Activated T-cell treated with anti-CD3 and anti-CD28 coated beads, Interleukin-2, amount 50 U/mL, for 72 hours (primary cell): ENCODE measurements around the gene HNRNPA3. TPM values are rescaled to one million over a fixed set of nuclear protein-coding genes. Genes with fewer than 3 reads are reported as not detected.

Experiments
- ATAC-seq, 2 donors: fragments of 150-1000 bp; cut with Tn5 transposase; replicated peaks in 1 of 2; 2 replicates each; pipeline ENCODE4 v1.10.0; 2021; ENCODE audit warnings: moderate library complexity in 2 of 2, mild to moderate bottlenecking in 1 of 2
- DNase-seq, 2 donors: peaks; one replicate each; pipeline ENCODE4 v3.0.0; 2021 to 2022; ENCODE audit warnings: mixed read lengths in 1 of 2
- H3K27ac Mint-ChIP-seq: one replicate; pipeline ENCODE4 v1.8.0; 2022; ENCODE audit warnings: mild to moderate bottlenecking, moderate library complexity, mixed read lengths
- H3K27me3 Mint-ChIP-seq: one replicate; pipeline ENCODE4 v1.8.0; 2022; ENCODE audit warnings: low read depth, mixed read lengths
- H3K36me3 Mint-ChIP-seq, 2 donors: one replicate each; pipeline ENCODE4 v1.8.0; 2022; ENCODE audit warnings: mixed read lengths in 2 of 2, mild to moderate bottlenecking in 1 of 2; ENCODE audit not compliant: insufficient read depth in 2 of 2
- H3K4me1 Mint-ChIP-seq: one replicate; pipeline ENCODE4 v1.8.0; 2022; ENCODE audit warnings: low read depth, mixed read lengths
- H3K4me3 Mint-ChIP-seq, 2 donors: one replicate each; pipeline ENCODE4 v1.8.0; 2022; ENCODE audit warnings: mild to moderate bottlenecking in 2 of 2, mixed read lengths in 2 of 2, moderate library complexity in 2 of 2
- H3K9me3 Mint-ChIP-seq, 2 donors: one replicate each; pipeline ENCODE4 v1.8.0; 2022; ENCODE audit warnings: mixed read lengths in 2 of 2
- total RNA-seq, 2 donors: library from RNA; stranded (reverse); gene quantifications; one replicate each; pipeline ENCODE4 v1.2.3, GENCODE V29; 2022

HNRNPA3 gene
- total RNA-seq, 2 donors from 2014 or later: 140 to 148 TPM

- Mint-ChIP-seq H3K4me1 (peaks cover 42% of the 10 kb centered on the region), H3K4me3 (no peak overlapping the region), H3K27ac (peak overlapping the region; percentile 61), H3K9me3 (no peaks in the 10 kb centered on the region), H3K36me3 (peaks cover 14 to 29% of the 10 kb centered on the region in 2 donors), H3K27me3 (no peaks in the 10 kb centered on the region)
- no peak for DNase-seq
- peak; percentile 36 to 42 for ATAC-seq
Observed at GRCh38 chr2:177229442-177230242, 17.0 kb downstream of the HNRNPA3 start.

DNA sequence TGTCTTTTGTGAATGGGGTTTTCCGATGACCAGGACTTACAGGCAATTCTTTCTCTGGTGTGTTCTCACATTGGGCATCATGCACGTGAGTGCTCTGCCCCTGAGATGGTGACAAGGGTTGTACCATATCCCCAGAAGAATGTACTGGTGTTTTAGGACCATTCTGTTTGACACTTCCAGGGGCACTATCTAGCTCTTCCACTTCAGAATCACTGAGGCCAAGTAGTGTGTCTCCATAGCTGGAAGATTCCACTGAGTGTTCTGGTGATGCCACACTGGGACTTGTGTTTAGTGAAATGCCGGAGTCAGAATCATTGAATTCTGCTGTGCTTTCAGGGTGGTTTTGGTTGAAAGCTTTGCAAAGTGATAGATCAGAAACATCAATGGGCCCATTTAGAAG lies 18.7 kb downstream of the HNRNPA3 start:
- no peak for DNase-seq
- Mint-ChIP-seq H3K27ac (peak overlapping the region; percentile 90), H3K4me3 (peak overlapping the region in 1 of 2 donors; percentile 20), H3K27me3 (no peaks in the 10 kb centered on the region), H3K9me3 (no peaks in the 10 kb centered on the region), H3K36me3 (peaks cover 19 to 40% of the 10 kb centered on the region in 2 donors), H3K4me1 (peaks cover 54% of the 10 kb centered on the region)
- ATAC-seq: peak in 1 of 2 donors; percentile 10

DNA sequence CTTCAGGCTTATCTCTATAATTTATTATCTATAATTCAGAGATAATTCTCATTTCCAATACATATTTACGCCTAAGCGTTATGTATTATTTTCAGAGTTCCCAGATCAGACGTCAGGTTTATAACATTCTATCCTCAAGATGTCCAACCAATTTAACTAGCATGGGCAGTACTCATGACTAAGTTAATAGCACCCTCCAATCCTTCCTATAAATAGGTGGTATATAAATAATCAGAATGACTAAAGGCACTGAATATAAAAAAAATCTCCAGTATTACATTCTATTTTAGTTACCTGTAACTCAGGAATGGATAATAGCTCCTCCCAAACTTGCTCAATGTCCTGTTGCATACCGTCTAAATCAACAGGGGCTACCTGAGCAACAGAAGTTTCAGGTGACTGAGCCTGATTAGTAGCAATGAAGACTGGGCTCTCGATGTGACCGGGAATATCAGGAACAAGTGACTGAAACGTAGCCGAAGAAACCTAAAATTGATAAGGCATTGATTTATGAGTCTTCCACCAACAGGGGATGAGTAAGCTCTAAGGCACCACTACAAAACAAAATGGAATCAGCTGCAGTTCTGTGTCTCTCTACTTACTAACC lies 19.6 kb downstream of the HNRNPA3 start:
- no peaks in the 10 kb centered on the region for H3K27me3 Mint-ChIP-seq
- peak overlapping the region; percentile 56 for H3K27ac Mint-ChIP-seq
- DNase-seq (no peak), ATAC-seq (no peak)
- no peaks in the 10 kb centered on the region for H3K9me3 Mint-ChIP-seq
- H3K36me3 Mint-ChIP-seq: peaks cover 19 to 40% of the 10 kb centered on the region in 2 donors
- no peak overlapping the region for H3K4me3 Mint-ChIP-seq
- peaks cover 54% of the 10 kb centered on the region for H3K4me1 Mint-ChIP-seq

DNA sequence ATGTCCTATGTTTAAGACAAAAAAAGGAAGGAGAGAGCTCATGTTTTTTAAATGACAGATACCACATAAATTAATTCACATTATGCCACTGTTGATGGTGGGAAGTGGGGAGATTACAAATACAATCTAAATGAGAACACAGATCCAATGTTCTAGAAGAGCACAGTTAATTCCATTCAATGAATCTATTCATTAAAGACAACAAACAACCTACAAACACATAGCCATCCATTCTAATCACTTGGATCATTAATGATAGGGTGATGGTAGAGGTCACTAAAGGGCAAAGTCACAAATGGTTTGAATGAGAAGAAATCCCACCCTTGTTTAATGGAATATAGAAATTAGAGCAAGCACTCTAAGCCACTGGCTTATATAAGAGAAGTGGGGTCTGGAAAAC lies 21.7 kb downstream of the HNRNPA3 start:
- H3K9me3 Mint-ChIP-seq: no peaks in the 10 kb centered on the region
- H3K4me1 Mint-ChIP-seq: peaks cover 64% of the 10 kb centered on the region
- peak overlapping the region; percentile 10 for H3K27ac Mint-ChIP-seq
- H3K27me3 Mint-ChIP-seq: no peaks in the 10 kb centered on the region
- no peak overlapping the region for H3K4me3 Mint-ChIP-seq
- ATAC-seq: no peak
- H3K36me3 Mint-ChIP-seq: peaks cover 19 to 42% of the 10 kb centered on the region in 2 donors
- DNase-seq: no peak

DNA sequence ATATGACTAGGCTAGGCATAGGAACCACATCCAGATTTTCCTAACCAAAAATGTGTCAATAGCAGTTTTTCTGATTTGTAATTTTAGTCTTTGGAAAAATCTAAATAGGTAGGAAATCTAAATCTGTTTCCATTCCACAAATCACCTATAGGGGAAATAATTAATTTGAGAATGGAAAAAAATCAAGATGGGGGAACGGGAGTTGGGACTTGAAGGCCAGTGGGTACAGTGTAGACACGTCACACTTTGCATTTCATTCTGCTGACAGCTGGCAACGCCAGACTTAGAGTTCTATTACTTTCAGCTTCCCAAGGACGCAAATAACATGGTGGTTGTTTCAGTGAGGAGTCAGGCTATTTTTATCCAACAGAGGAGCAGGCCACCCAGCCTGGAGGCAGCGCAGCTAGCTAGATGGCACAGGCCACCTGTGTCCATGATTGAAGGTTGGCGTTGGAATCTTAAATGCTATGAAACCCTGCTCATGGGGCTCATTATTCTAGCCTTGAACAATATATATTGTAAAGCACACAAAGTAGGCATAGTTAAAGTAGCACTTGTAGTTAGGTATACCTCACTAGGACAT lies 23.4 kb downstream of the HNRNPA3 start:
- ATAC-seq (no peak), DNase-seq (no peak)
- Mint-ChIP-seq H3K27me3 (no peaks in the 10 kb centered on the region), H3K27ac (no peak overlapping the region), H3K9me3 (no peaks in the 10 kb centered on the region), H3K4me1 (peaks cover 67% of the 10 kb centered on the region), H3K4me3 (no peak overlapping the region), H3K36me3 (peaks cover 17 to 33% of the 10 kb centered on the region in 2 donors)

DNA sequence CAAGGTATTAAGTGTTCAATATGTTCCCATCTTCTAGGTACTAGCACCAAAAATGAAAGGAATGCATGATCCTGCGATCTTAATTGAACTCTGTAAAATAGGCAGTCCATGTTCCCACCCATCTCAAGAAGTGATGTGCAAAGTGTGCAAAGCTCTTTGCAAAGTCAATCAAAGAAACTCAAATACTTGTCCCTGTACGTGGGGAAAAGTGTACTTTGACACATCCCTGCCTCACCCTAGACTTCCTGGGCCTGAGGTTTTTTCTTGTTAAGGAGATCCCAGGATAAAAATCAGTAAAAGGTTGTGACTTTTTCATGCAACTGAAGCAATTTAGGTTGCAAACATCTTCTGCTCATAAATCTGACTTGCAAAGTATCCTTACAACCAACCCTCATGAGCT lies 25.3 kb downstream of the HNRNPA3 start:
- no peaks in the 10 kb centered on the region for H3K9me3 Mint-ChIP-seq
- DNase-seq: no peak
- peaks cover 10 to 29% of the 10 kb centered on the region in 2 donors for H3K36me3 Mint-ChIP-seq
- H3K4me1 Mint-ChIP-seq: peaks cover 70% of the 10 kb centered on the region
- ATAC-seq: no peak
- H3K27me3 Mint-ChIP-seq: no peaks in the 10 kb centered on the region
- H3K4me3 Mint-ChIP-seq: no peak overlapping the region
- H3K27ac Mint-ChIP-seq: no peak overlapping the region

DNA sequence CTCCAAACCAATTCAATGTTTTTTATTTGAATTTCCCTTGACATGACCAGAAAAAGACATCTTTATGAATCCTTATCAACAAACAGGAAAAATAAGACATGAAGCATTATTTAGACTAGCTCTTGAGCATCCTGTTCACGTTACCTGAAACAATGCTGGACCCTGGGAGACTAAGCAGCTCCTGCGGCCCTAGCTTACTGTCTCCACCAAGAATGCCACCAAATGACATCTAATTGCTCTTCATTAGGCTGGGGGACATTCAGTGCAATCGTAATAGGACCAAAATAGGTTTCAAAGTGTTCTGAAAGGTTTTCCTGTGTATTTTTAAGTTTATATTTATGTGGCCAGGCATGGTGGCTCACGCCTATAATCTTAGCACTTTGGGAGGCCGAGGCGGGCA lies 26.5 kb downstream of the HNRNPA3 start:
- H3K4me3 Mint-ChIP-seq: no peak overlapping the region
- H3K27me3 Mint-ChIP-seq: no peaks in the 10 kb centered on the region

GRCh38 chr2:177239932-177240630 lies 27.5 kb downstream of the HNRNPA3 start:
- no peaks in the 10 kb centered on the region for H3K27me3 Mint-ChIP-seq
- H3K27ac Mint-ChIP-seq: peak overlapping the region; percentile 66
- no peaks in the 10 kb centered on the region for H3K9me3 Mint-ChIP-seq
- ATAC-seq (peak; percentile 67 to 81), DNase-seq (peak in 1 of 2 donors; percentile 42)
- peaks cover 82% of the 10 kb centered on the region for H3K4me1 Mint-ChIP-seq
- H3K36me3 Mint-ChIP-seq: peaks cover 5 to 17% of the 10 kb centered on the region in 2 donors
- H3K4me3 Mint-ChIP-seq: peak overlapping the region; percentile 59 to 63

More for the DNA sequence above, 26.5 kb downstream of the HNRNPA3 start:
- peaks cover 80% of the 10 kb centered on the region for H3K4me1 Mint-ChIP-seq
- ATAC-seq: no peak
- H3K9me3 Mint-ChIP-seq: no peaks in the 10 kb centered on the region
- peak overlapping the region; percentile 82 for H3K27ac Mint-ChIP-seq
- DNase-seq: no peak
- peaks cover 9 to 22% of the 10 kb centered on the region in 2 donors for H3K36me3 Mint-ChIP-seq

DNA sequence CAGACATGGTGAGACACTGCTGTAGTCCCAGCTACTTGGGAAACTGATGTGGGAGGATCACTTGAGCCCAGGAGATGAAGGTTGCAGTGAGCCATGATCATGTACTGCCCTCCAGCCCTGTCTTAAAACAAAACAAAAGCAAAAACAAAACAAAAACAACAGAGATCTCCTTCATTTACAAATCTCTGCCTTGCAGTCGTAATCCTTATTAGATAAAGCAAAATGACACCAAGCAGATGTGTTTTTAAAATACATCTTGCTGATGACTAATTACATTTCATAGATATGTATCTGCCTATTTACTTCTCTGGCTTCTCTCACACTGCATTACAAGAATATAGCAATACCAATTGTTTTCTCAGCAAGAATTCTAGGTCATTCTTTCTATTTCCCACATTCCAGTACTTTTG lies 29.1 kb downstream of the HNRNPA3 start:
- H3K4me3 Mint-ChIP-seq: peak overlapping the region; percentile 59 to 63
- no peaks in the 10 kb centered on the region for H3K9me3 Mint-ChIP-seq
- peak overlapping the region; percentile 66 for H3K27ac Mint-ChIP-seq
- no peaks in the 10 kb centered on the region for H3K27me3 Mint-ChIP-seq
- peaks cover 1 to 12% of the 10 kb centered on the region in 2 donors for H3K36me3 Mint-ChIP-seq
- peaks cover 90% of the 10 kb centered on the region for H3K4me1 Mint-ChIP-seq
- DNase-seq: no peak
- ATAC-seq: peak in 1 of 2 donors; percentile 21

- Mint-ChIP-seq H3K4me3 (peak overlapping the region; percentile 59 to 63), H3K4me1 (peaks cover 96% of the 10 kb centered on the region)
Observed at GRCh38 chr2:177242121-177242987, 29.8 kb downstream of the HNRNPA3 start.

DNA sequence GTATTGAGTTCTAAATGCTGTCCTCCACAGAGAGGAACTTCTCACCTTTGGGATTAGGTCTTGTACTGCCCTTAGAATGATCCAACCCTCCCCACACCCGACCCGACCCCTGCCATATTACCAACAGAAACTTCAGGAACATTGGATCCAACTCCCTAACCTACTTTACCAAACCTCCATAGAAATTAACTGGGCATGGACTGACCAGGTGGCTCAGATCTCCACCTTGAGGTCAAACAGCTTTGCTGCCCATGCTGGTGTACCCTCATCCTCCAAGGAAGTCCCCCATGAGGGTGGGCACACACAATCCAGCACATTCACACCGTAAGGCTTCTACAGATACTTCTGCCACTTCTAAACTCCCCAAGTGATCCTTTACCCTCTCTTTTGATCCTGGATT lies 30.5 kb downstream of the HNRNPA3 start:
- no peak for ATAC-seq
- DNase-seq: no peak
- H3K4me3 Mint-ChIP-seq: peak overlapping the region; percentile 59 to 63
- H3K36me3 Mint-ChIP-seq: peaks cover 1 to 12% of the 10 kb centered on the region in 2 donors
- peaks cover 96% of the 10 kb centered on the region for H3K4me1 Mint-ChIP-seq
- peak overlapping the region; percentile 66 for H3K27ac Mint-ChIP-seq
- H3K27me3 Mint-ChIP-seq: no peaks in the 10 kb centered on the region
- H3K9me3 Mint-ChIP-seq: no peaks in the 10 kb centered on the region

More at GRCh38 chr2:177242121-177242987, 29.8 kb downstream of the HNRNPA3 start:
- H3K27me3 Mint-ChIP-seq: no peaks in the 10 kb centered on the region
- H3K9me3 Mint-ChIP-seq: no peaks in the 10 kb centered on the region
- H3K27ac Mint-ChIP-seq: peak overlapping the region; percentile 66
- ATAC-seq: peak in 1 of 2 donors; percentile 5
- H3K36me3 Mint-ChIP-seq: peaks cover 1 to 12% of the 10 kb centered on the region in 2 donors
- no peak for DNase-seq

- peak overlapping the region; percentile 66 for H3K27ac Mint-ChIP-seq
- H3K4me3 Mint-ChIP-seq: peak overlapping the region; percentile 59 to 63
- peaks cover 1 to 12% of the 10 kb centered on the region in 2 donors for H3K36me3 Mint-ChIP-seq
- H3K9me3 Mint-ChIP-seq: no peaks in the 10 kb centered on the region
- ATAC-seq (no peak), DNase-seq (no peak)
- H3K27me3 Mint-ChIP-seq: no peaks in the 10 kb centered on the region
- H3K4me1 Mint-ChIP-seq: peaks cover 94% of the 10 kb centered on the region
Observed at GRCh38 chr2:177243476-177243875, 30.9 kb downstream of the HNRNPA3 start.
